Globus pallidus (tissue), 1 donor: ENCODE results near the gene BCL6B.
"Not testable (repeated sequence)": the region's sequence is repeated elsewhere in the genome, so short reads cannot be mapped to it uniquely, and the experiment has no call there.

Source experiments
- DNase-seq: peaks from one replicate; pipeline ENCODE4 v3.0.0-alpha.2; 2015; ENCODE audit warnings: low spot score

The BCL6B gene

DNA sequence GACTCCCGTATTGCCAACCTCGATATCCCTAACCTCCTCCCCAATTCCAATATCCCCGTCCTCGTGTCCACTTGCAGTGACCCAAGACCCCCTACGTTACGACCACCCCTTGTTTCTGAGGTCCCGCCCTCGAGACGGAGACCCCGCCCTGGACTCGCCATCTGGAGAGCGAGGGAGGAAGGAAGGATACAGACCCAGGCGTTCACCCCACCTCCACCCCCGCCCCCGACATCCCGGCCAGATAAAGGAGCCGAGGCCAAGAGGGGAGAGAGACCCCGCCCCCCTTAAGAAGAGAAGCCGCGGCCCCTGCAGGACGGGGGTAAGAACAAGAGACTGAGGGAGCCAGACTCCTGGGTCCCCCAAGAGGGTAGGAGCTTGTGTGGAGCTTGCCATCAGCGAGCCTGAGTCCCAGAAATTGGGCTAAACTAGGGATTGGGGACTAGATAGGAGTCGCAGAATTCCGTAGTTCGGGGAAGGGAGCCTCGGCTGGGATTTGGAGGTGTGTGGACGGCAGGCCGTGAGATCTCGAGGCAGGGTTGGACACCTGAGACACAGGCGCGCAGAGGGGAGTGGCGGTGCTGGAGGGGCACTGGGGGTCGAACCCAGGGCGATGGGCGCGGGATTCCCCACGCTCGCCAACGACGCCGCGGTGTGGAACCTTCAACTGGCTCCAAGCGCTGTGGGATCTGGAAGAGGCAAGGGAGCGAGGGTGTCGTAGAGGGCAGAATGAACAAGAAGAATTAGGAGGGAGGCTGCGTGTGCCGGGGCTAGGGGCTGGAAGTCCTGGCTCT lies at the start of gene BCL6B:
Gene BCL6B (plus strand): TSS at position 270 of the 791 bp plus-strand sequence. CDS start 622 bp downstream, outside the sequence.
- DNase-seq = no peak

- not testable (repeated sequence) for DNase-seq
These were observed 43.4 kb upstream of the BCL6B start for GRCh38 chr17:6979440-6979839.

- DNase-seq = no peak
These were observed 41.4 kb upstream of the BCL6B start for GRCh38 chr17:6981426-6981825.

GRCh38 chr17:6985266-6985665 lies 37.6 kb upstream of the BCL6B start:
- DNase-seq = no peak

GRCh38 chr17:6986676-6987075 lies 36.2 kb upstream of the BCL6B start:
- no peak for DNase-seq

DNA sequence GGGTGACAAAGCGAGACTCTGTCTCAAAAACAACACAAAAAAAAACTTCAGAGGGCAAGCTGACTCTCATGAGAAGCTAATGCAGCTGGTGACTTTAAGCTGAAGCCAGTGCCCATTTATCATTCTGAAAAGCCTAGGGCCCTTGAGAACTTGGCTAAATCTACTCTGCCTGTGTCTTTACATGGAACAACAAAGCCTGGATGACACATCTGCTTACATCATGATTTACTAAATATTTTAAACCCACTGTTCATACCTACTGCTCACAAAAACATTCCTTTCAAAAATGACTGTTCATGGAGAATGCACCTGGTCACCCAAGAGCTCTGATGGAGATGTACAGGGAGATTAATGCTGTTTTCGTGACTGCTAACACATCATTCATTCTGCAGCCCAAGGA lies 33.1 kb upstream of the BCL6B start:
- DNase-seq = no peak

GRCh38 chr17:6993613-6994056 lies 29.2 kb upstream of the BCL6B start:
- DNase-seq = not testable (repeated sequence)

DNA sequence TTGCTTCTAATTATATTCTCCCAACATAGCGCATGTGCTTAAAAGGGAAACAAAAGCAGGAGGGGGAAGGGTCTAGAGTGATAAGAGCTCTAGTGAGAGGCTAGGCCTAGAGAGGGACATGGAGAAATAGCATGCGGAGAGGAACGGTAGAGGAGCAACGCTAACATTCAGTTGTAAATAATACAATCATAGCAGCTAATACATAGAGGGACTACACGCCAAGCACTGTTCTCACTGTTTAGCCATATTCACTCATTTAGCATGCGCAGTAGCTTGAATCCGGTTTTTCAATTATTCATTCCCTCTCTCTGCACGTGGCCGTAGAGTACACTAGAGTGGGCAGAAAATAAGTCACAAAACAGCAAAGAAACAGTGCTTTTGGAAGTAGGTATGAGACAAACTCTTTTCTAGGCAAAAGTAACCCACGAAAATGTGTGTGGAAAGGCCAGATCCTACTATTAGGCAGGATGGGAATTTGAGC lies 28.7 kb upstream of the BCL6B start:
- no peak for DNase-seq

DNA sequence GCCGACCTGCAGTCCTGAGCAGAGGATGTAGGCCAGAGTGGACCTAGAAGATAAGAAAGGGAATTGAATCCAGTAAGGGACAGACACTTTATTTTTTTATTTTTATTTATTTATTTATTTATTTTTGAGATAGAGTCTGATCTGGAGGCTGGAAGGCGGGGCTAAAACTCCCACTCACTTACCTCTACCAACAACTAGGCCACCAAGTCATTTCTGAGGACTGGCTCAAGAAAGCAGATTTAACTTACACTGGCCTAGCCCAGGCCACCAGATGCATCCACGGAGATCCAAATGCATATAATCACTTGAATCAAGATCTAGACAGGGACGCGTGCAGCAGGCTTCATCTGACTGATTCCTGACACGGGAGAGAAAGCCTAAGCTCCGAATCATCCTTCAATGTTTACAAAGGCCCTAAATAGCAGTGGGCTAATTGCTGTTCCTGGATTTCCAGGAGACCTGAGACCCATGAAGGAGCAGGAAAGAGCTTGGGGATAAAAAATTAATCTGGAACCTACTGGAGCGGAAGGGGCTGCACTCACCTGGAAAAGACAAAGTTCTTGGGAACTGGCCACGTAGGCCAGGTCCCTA lies 28.1 kb upstream of the BCL6B start:
- no peak for DNase-seq

GRCh38 chr17:6995500-6996255 lies 27.2 kb upstream of the BCL6B start, which contains the start of gene ALOX12:
Gene ALOX12, plus strand, starts transcription at chr17:6996049. Its CDS starts 69 bp downstream, at chr17:6996118.
- DNase-seq = no peak

DNA sequence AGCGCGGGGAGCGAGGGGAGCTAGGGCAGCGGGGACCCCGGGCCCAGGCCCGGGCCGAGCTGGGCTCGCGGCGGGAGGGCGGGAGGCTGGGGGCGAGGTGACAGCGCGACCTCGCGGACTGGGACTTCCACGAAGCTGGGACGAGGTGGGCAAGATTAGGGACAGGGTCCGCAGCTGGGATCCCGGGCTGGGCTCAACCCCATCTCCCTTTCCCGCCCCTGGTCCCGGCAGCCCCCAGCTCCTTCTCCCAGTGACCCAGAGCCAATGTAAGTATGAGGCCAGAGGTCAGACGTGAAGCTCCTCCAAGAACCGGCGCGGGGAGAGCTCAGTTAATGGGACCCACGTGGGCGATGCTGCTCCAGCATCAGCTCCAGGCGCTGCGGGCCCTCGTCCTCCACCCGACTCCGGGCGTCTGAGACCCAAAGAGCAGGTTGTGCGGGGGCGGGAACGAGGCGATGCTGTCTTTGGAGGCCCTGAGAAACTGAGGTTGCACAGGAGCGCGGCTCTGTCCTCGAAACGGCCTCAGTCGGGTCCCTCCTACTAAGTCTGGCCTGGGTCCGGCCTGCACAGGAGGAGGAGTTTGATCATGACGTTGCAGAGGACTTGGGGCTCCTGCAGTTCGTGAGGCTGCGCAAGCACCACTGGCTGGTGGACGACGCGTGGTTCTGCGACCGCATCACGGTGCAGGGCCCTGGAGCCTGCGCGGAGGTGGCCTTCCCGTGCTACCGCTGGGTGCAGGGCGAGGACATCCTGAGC lies 26.4 kb upstream of the BCL6B start:
- no peak for DNase-seq

DNA sequence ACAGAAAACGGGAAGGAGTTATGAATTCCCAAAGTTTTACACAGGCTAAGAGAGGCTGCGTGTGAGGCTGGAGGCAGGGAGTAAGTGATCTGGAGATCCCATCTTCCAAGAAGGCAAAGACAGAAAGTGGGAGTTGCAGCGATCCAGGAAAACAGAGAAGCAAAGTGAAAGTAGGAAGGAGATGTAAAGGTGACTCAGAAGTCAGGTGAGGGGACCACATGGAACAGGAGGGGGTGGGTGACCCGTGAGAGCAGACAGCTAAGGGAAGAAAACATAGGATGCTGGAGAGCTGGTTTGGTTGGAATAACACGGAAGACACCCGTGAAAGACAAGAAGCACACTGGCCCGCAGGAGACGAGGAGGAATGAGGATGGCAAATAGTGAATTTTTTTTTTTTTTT lies 25.7 kb upstream of the BCL6B start:
- DNase-seq = no peak

- no peak for DNase-seq
These were observed 23.9 kb upstream of the BCL6B start for GRCh38 chr17:6998855-6999508.

- DNase-seq = no peak
These were observed 21.4 kb upstream of the BCL6B start for GRCh38 chr17:7001318-7001961.

DNA sequence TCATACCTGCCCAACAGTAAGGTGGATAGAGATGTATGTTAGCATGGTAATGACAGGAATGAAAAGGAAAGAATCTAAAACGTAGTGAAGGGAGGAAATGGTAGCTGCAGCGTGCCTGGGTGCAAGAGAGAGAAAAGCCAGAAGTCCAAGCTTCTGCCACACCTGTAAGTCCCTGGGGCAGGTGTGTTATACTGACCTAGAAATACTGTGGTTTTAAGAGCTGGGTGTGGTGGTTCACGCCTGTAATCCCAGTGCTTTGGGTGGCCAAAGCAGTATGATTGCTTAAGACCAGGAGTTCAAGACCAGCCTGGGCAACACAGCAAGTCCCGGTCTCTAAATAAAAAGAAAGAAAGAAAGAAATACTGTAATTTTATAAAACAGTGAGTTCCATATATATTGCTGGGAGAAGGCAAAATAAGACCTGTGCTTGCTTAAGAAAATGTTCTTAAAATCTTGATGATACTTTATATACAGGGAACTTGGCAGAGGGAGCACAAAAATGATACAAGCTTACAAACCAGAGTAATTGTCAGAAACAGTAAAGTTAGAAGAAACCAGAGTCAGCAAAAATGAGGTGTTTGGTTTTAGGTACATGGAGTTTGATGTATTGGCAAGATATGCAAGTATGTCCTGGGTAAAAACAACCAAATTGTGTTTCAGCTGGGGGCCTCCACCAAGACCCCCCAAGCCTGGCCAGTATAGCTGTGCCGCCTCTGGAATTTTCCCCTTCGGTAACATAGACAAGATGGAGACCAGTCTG lies 20.4 kb upstream of the BCL6B start:
- no peak for DNase-seq

DNA sequence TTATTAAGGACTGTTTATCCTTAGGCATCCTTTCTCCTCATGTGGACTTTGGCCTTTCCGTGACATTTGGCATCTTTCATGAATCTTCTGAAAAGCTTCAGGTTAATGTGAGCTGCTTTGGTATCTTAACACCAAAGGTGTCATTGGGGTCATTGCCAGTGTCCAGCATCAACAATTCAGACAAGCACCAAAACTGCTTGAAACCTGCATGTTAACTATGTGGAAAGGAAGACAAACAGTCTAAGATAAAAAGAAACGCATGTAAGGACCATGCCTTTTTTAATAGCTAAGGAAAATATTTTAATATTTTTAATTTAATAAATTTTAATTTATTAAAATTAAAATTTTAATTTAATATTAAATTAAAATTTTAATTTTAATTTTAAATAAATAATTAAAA lies 19.1 kb upstream of the BCL6B start:
- no peak for DNase-seq

- no peak for DNase-seq
These were observed 18.2 kb upstream of the BCL6B start for GRCh38 chr17:7004398-7005253.

- no peak for DNase-seq
These were observed 17.1 kb upstream of the BCL6B start for GRCh38 chr17:7005716-7006115.

- DNase-seq = no peak
These were observed 15.7 kb upstream of the BCL6B start for GRCh38 chr17:7007143-7007542.
